ENCODE results near the gene LIMA1.
"Not testable (repeated sequence)": the region's sequence is repeated elsewhere in the genome, so short reads cannot be mapped to it uniquely, and the experiment has no call there.

Gene LIMA1

DNA sequence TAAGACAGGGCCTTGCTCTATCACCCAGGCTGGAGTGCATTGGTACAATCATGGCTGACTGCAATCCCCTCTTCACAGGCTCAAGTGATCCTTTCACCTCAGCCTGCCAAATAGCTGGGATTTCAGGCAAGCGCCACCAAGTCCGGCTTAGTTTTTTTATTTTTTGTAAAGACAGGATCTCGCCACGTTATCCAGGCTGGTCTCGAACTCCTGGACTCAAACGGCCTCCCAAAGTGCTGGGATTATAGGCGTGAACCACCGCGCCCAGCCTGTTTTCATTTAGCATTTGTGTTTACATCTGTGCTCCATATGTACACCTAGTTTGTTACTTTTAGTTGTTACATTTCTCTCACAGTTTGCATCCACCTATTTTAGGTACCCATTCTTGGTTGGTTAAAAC, 32.5 kb upstream of the LIMA1 start:
- no peak for DNase-seq (ENCODE audit: low spot score)
- TF ChIP-seq, protein P1, sequence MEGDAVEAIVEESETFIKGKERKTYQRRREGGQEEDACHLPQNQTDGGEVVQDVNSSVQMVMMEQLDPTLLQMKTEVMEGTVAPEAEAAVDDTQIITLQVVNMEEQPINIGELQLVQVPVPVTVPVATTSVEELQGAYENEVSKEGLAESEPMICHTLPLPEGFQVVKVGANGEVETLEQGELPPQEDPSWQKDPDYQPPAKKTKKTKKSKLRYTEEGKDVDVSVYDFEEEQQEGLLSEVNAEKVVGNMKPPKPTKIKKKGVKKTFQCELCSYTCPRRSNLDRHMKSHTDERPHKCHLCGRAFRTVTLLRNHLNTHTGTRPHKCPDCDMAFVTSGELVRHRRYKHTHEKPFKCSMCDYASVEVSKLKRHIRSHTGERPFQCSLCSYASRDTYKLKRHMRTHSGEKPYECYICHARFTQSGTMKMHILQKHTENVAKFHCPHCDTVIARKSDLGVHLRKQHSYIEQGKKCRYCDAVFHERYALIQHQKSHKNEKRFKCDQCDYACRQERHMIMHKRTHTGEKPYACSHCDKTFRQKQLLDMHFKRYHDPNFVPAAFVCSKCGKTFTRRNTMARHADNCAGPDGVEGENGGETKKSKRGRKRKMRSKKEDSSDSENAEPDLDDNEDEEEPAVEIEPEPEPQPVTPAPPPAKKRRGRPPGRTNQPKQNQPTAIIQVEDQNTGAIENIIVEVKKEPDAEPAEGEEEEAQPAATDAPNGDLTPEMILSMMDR (IDR thresholded peaks at IDR 0.05; ENCODE audit: extremely low read depth, missing control alignments), result no peak

DNA sequence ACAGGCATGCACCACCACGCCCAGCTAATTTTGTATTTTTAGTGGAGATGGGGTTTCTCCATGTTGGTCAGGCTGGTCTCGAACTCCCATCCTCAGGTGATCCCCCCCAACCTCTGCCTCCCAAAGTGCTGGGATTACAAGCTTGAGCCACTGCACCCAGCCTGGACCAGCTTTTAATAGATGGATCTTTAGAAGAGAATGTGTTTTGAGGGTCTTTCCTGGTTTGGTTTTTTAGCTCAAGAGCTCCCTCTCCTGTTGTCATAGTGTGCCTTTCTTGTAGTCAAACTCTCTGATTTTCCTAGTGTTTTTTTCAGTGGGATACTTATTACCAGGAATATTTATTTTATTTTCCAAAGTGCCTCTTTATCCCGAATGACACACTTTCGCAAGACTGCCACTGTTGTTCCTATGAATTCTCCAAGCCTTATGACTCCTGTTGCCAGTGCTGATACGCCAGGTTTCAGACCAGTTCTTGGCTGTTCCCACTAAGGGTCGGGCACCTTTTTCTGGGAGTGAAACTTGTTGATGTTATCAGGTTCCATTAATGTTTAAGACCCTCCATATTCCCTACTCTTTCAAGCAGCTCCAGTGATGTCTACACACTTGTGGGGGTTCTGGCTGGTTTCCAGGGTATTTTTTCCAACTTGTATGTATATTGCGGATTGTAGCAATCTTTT, 31.5 kb upstream of the LIMA1 start:
- TF ChIP-seq, protein P1 (IDR thresholded peaks at IDR 0.05; ENCODE audit: extremely low read depth, missing control alignments), result peak; percentile 2
- peak; percentile 65 for DNase-seq (ENCODE audit: low spot score)

DNA sequence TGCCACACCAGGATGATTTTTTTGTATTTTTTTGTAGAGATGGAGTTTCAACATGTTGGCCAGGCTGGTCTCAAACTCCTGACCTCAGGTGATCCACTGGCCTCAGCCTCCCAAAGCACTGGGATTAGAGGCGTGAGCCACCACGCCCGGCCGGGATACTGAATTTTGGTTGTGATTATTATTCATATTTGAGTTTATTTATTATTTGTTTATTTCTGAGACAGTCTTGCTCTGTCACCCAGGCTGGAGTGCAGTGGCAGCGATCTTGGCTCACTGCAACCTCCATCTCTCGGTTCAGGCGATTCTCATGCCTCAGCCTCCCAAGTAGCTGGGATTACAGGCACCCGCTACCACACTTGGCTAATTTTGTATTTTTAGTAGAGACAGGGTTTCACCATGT, 30.7 kb upstream of the LIMA1 start:
- DNase-seq (ENCODE audit: low spot score), result not testable (repeated sequence)

DNA sequence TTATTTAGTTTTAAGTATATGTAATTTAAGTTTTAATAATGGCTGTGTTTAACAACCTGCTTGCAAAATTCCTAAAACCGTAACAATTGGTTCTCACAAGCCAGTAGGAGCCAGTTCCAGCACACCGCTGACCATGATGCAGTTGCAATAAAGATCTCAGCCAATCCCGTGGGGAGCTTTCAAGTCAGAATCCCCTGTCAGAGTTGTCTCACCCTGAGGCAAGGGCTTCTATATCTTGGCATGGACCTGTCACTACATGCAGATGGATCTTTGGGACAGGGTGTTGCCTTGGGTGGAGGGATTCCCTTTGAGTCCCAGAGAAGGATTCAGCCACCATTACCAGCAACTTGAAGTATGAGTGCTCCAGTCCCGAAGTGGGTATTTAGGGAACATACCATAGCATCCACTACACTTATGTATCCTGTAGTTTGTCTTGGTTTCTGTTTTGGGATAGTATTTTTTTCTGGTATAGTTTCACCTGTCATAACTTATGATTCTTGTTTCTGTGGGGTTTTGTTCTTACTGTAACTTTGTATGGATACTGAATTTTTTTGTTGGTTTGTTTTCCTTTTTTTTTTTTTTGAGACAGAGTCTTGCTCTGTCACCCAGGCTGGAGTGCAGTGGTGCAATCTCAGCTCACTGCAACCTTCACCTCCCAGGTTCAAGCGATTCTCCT, 30.1 kb upstream of the LIMA1 start:
- TF ChIP-seq, protein P1 (IDR thresholded peaks at IDR 0.05; ENCODE audit: extremely low read depth, missing control alignments), result no peak
- no peak for DNase-seq (ENCODE audit: low spot score)

DNA sequence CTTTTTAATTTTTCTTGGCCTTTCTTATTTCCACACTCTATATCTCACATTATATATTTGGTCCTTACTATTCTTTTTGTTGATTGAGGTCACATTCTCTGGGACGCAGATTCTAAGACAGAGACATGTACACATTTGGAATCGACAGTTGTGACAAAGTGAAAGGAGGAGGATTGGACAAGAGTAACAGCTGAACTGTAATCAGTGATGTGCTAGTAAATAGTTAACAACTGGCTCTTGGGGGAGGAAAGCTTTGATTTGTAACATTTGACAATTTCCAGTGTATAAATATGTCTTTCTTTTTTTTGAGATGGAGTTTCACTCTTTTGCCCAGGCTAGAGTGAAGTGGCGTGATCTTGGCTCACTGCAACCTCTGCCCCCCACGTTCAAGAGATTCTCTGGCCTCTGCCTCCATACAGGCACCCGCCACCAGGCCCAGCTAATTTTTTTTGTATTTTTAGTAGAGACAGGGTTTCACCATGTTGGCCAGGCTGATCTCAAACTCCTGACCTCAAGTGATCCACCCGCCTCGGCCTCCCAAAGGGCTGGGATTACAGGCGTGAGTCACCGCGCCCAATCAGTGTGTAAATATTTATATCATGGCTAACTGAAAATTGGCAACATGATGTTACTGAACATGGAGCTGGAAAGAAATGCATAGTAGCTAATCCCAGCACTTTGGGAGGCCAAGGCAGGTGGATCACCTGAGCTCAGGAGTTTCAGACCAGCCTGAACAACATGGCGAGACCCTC, 28.7 kb upstream of the LIMA1 start:
- not testable (repeated sequence) for DNase-seq (ENCODE audit: low spot score)

DNA sequence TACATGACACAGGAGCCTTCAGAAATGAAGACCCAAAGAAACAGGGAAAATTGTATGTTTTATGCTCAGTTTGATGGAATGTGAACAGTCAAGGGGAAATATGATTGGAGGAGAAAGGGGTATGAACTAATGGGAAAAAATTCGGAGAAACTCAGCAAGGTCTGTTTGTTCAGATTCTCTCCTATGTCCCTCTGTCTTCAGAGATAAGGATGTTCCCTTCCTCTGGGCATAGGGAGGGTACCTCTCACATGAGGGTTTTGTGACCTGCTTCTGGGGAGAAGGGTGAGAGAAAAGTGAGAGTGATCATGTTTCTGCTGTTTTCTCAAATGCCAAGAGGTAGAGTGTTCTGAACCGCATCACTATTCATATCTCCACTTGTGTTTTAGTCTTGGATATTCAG, 26.6 kb upstream of the LIMA1 start:
- no peak for DNase-seq (ENCODE audit: low spot score)
- TF ChIP-seq, protein P1 (IDR thresholded peaks at IDR 0.05; ENCODE audit: extremely low read depth, missing control alignments), result no peak

DNA sequence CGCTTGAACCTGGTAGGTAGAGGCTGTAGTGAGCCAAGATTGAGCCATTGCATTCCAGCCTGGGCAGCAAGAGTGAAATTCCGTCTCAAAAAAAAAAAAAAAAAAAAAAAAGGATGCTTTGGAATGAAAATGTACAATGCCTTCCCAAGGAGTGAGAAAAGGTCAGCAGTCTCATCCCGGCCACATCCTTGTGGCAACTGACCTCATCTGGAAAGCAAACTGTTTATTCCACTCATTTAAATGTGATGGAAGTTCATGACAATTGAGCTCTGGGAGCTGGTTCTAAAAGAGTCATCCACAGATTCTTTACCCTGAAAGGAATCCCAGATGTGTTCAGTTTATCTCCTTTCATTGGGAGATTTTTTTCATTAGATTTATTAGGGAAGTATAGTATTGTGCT, 19.4 kb upstream of the LIMA1 start:
- no peak for DNase-seq (ENCODE audit: low spot score)
- TF ChIP-seq, protein P1 (IDR thresholded peaks at IDR 0.05; ENCODE audit: extremely low read depth, missing control alignments), result no peak

DNA sequence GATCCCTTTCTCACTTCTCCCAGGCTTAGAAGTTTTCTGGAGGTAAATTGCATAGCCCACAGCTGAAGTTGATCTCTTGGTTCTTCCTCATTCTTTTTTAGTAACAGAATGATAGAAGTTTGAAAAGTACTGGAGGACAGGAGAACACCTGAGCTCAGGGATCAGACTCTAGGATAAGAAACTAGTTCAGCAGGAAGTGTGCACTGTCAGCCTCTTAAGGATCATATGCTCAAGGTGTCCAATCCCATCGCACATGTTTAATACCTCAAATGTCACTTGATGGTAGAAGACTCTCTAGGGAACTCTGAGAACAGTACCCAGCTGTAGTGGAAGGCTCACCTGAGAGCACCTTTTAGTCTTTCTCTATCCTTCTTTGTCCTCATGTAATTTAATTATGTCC, 14.7 kb upstream of the LIMA1 start:
- no peak for DNase-seq (ENCODE audit: low spot score)
- TF ChIP-seq, protein P1 (IDR thresholded peaks at IDR 0.05; ENCODE audit: extremely low read depth, missing control alignments), result no peak
